Activated CD8-positive, alpha-beta memory T cell treated with anti-CD3 and anti-CD28 coated beads, Interleukin-2, amount 10 ng/mL, durations not matched to agents 7 days and 5 days (primary cell): ENCODE measurements around the gene MFAP2. TPM values are rescaled to one million over a fixed set of nuclear protein-coding genes. Genes with fewer than 3 reads are reported as not detected.
"Not testable (repeated sequence)": the region's sequence is repeated elsewhere in the genome, so short reads cannot be mapped to it uniquely, and the experiment has no call there.

Experiments
- ATAC-seq: fragments of 150-1000 bp; cut with Tn5 transposase; one replicate; pipeline ENCODE4 v1.10.0; 2021; ENCODE audit warnings: moderate library complexity
- CTCF ChIA-PET: fragments of 350-600 bp; sonication (Branson Sonifier 250); formaldehyde crosslinking; loops from one replicate; lab custom pipeline; 2021; ENCODE audit warnings: antibody characterized with exemption; lab: Charles Lee
- DNase-seq: peaks from one replicate; pipeline ENCODE4 v3.0.0-alpha.2; 2020
- H3K27ac Mint-ChIP-seq: one replicate; pipeline ENCODE4 v1.8.0; 2021; ENCODE audit warnings: mild to moderate bottlenecking, mixed read lengths
- H3K27me3 Mint-ChIP-seq: one replicate; pipeline ENCODE4 v1.8.0; 2021; ENCODE audit warnings: mixed read lengths
- H3K36me3 Mint-ChIP-seq: one replicate; pipeline ENCODE4 v1.8.0; 2021; ENCODE audit warnings: mild to moderate bottlenecking, mixed read lengths
- H3K4me1 Mint-ChIP-seq: one replicate; pipeline ENCODE4 v1.8.0; 2021; ENCODE audit warnings: mixed read lengths
- H3K4me3 Mint-ChIP-seq: one replicate; pipeline ENCODE4 v1.8.0; 2021; ENCODE audit warnings: mild to moderate bottlenecking, moderate library complexity, mixed read lengths
- H3K9me3 Mint-ChIP-seq: one replicate; pipeline ENCODE4 v1.8.0; 2022; ENCODE audit warnings: low read depth, mixed read lengths
- total RNA-seq, 2 experiments: library from RNA; stranded (reverse); gene quantifications; one replicate each; pipeline ENCODE4 v1.2.3, GENCODE V29; 2021

The MFAP2 gene
- total RNA-seq, 2 experiments from 2014 or later: not detected

- H3K36me3 Mint-ChIP-seq: no peaks in the 10 kb centered on the region
- H3K27ac Mint-ChIP-seq: no peak overlapping the region
- no peak for ATAC-seq
- no peak for DNase-seq
- H3K4me3 Mint-ChIP-seq: no peak overlapping the region
- H3K4me1 Mint-ChIP-seq: no peaks in the 10 kb centered on the region
- CTCF ChIA-PET: interaction anchor here (1.0 to 1.1 kb wide), 2 partner anchors 11 to 12 kb away, joined by 3 to 4 read pairs; no protein-coding TSS in a partner anchor
- H3K9me3 Mint-ChIP-seq: no peaks in the 10 kb centered on the region
- no peaks in the 10 kb centered on the region for H3K27me3 Mint-ChIP-seq
These were observed 8.1 kb downstream of the MFAP2 start for GRCh38 chr1:16972189-16972895.

- ATAC-seq (no peak), DNase-seq (no peak)
- H3K4me1 Mint-ChIP-seq: no peaks in the 10 kb centered on the region
- H3K36me3 Mint-ChIP-seq: no peaks in the 10 kb centered on the region
- H3K27me3 Mint-ChIP-seq: no peaks in the 10 kb centered on the region
- no peaks in the 10 kb centered on the region for H3K9me3 Mint-ChIP-seq
- CTCF ChIA-PET: interaction anchor here (1.1 kb wide), 1 partner anchor 11 kb away, joined by 4 read pairs; no protein-coding TSS in a partner anchor
- H3K27ac Mint-ChIP-seq: no peak overlapping the region
- H3K4me3 Mint-ChIP-seq: no peak overlapping the region
These were observed 8.9 kb downstream of the MFAP2 start for GRCh38 chr1:16971341-16972188.

- Mint-ChIP-seq H3K4me1 (no peaks in the 10 kb centered on the region), H3K9me3 (no peaks in the 10 kb centered on the region), H3K27me3 (no peaks in the 10 kb centered on the region), H3K4me3 (no peak overlapping the region), H3K27ac (no peak overlapping the region), H3K36me3 (no peaks in the 10 kb centered on the region)
- DNase-seq (no peak), ATAC-seq (no peak)
- CTCF ChIA-PET: interaction anchor here (1.5 kb wide), 1 partner anchor 10 kb away, joined by 6 read pairs; no protein-coding TSS in a partner anchor
These were observed 10.1 kb downstream of the MFAP2 start for GRCh38 chr1:16970132-16970910.

GRCh38 chr1:16969651-16970050 lies 10.8 kb downstream of the MFAP2 start:
- DNase-seq (no peak), ATAC-seq (no peak)
- Mint-ChIP-seq H3K4me1 (no peaks in the 10 kb centered on the region), H3K4me3 (no peak overlapping the region), H3K36me3 (no peaks in the 10 kb centered on the region), H3K27ac (no peak overlapping the region), H3K27me3 (no peaks in the 10 kb centered on the region), H3K9me3 (no peaks in the 10 kb centered on the region)
- CTCF ChIA-PET: interaction anchor here (1.5 kb wide), 1 partner anchor 9 kb away, joined by 6 read pairs; no protein-coding TSS in a partner anchor

- no peaks in the 10 kb centered on the region for H3K9me3 Mint-ChIP-seq
- DNase-seq: no peak
- H3K27ac Mint-ChIP-seq: no peak overlapping the region
- H3K36me3 Mint-ChIP-seq: no peaks in the 10 kb centered on the region
- H3K27me3 Mint-ChIP-seq: no peaks in the 10 kb centered on the region
- no peaks in the 10 kb centered on the region for H3K4me1 Mint-ChIP-seq
- CTCF ChIA-PET: interaction anchor here (0.6 kb wide), 1 partner anchor 160 kb away, joined by 4 read pairs; no protein-coding TSS in a partner anchor
- ATAC-seq: no peak
- no peak overlapping the region for H3K4me3 Mint-ChIP-seq
These were observed 11.3 kb downstream of the MFAP2 start for GRCh38 chr1:16969057-16969611.

GRCh38 chr1:16968372-16968771 lies 12.0 kb downstream of the MFAP2 start:
- DNase-seq: no peak
- no peaks in the 10 kb centered on the region for H3K9me3 Mint-ChIP-seq
- no peak overlapping the region for H3K27ac Mint-ChIP-seq
- no peak overlapping the region for H3K4me3 Mint-ChIP-seq
- no peaks in the 10 kb centered on the region for H3K36me3 Mint-ChIP-seq
- CTCF ChIA-PET: interaction anchor here (0.6 kb wide), 1 partner anchor 161 kb away, joined by 4 read pairs; no protein-coding TSS in a partner anchor
- ATAC-seq: no peak
- H3K4me1 Mint-ChIP-seq: no peaks in the 10 kb centered on the region
- H3K27me3 Mint-ChIP-seq: no peaks in the 10 kb centered on the region

- ATAC-seq (no peak), DNase-seq (no peak)
- Mint-ChIP-seq H3K4me1 (no peaks in the 10 kb centered on the region), H3K27ac (no peak overlapping the region), H3K4me3 (no peak overlapping the region), H3K9me3 (no peaks in the 10 kb centered on the region), H3K27me3 (no peaks in the 10 kb centered on the region), H3K36me3 (no peaks in the 10 kb centered on the region)
- CTCF ChIA-PET: interaction anchor here (1.4 kb wide), 1 partner anchor 16 kb away, joined by 11 read pairs; no protein-coding TSS in a partner anchor
These were observed 12.5 kb downstream of the MFAP2 start for GRCh38 chr1:16967962-16968361.

- CTCF ChIA-PET: interaction anchor here (1.2 to 1.4 kb wide), 3 partner anchors 12 to 43 kb away, joined by 3 to 11 read pairs (median 3); no protein-coding TSS in a partner anchor
- Mint-ChIP-seq H3K36me3 (no peaks in the 10 kb centered on the region), H3K4me1 (no peaks in the 10 kb centered on the region), H3K4me3 (no peak overlapping the region), H3K27ac (no peak overlapping the region), H3K9me3 (no peaks in the 10 kb centered on the region), H3K27me3 (no peaks in the 10 kb centered on the region)
- no peak for DNase-seq
- ATAC-seq: no peak
These were observed 13.3 kb downstream of the MFAP2 start for GRCh38 chr1:16967095-16967575.

- Mint-ChIP-seq H3K4me1 (peaks cover 5% of the 10 kb centered on the region), H3K9me3 (no peaks in the 10 kb centered on the region), H3K27ac (no peak overlapping the region), H3K27me3 (no peaks in the 10 kb centered on the region), H3K36me3 (no peaks in the 10 kb centered on the region), H3K4me3 (no peak overlapping the region)
- CTCF ChIA-PET: interaction anchor here (1.2 to 1.4 kb wide), 3 partner anchors 11 to 44 kb away, joined by 3 to 11 read pairs (median 3); no protein-coding TSS in a partner anchor
- ATAC-seq (no peak), DNase-seq (no peak)
These were observed 14.1 kb downstream of the MFAP2 start for GRCh38 chr1:16966282-16966681.

- Mint-ChIP-seq H3K4me1 (peaks cover 8% of the 10 kb centered on the region), H3K36me3 (no peaks in the 10 kb centered on the region), H3K27me3 (no peaks in the 10 kb centered on the region), H3K27ac (no peak overlapping the region), H3K9me3 (no peaks in the 10 kb centered on the region), H3K4me3 (no peak overlapping the region)
- DNase-seq (no peak), ATAC-seq (no peak)
- CTCF ChIA-PET: interaction anchor here (1.0 kb wide), 1 partner anchor 81 kb away, joined by 3 read pairs; no protein-coding TSS in a partner anchor
These were observed 14.8 kb downstream of the MFAP2 start for GRCh38 chr1:16965486-16966067.

GRCh38 chr1:16964169-16964568 lies 16.3 kb downstream of the MFAP2 start:
- not testable (repeated sequence) for H3K4me3 Mint-ChIP-seq, H3K36me3 Mint-ChIP-seq, H3K27ac Mint-ChIP-seq, H3K9me3 Mint-ChIP-seq, H3K27me3 Mint-ChIP-seq, DNase-seq, ATAC-seq
- CTCF ChIA-PET: interaction anchor here (0.7 kb wide), 1 partner anchor 17 kb away, joined by 3 read pairs; no protein-coding TSS in a partner anchor
- H3K4me1 Mint-ChIP-seq: peaks cover 13% of the 10 kb centered on the region
